Cerebellar cortex (tissue), 1 donor: ENCODE results near the gene ABCA10.

Source experiments
- DNase-seq: peaks from one replicate; pipeline ENCODE4 v3.0.0-alpha.2; 2015; ENCODE audit warnings: low spot score

ABCA10 gene

DNA sequence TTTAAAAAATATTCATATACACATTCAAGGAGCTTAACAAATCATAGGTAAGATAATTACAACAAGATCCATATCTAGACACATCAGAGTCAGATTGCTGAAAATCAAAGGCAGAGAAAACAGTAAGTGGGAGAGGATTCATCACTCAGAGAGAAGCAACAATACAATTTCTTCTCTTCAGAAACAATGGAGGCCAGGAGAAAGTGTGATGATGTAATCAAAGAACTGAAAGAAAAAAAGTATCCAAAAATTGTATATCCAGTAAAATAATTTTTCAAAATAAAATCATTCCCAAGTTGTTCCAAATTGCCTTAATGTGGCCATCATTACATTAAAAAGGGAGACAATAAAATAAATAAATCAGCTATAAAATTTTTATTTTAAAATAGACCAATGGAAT lies 69.2 kb downstream of the ABCA10 start:
- no peak for DNase-seq

DNA sequence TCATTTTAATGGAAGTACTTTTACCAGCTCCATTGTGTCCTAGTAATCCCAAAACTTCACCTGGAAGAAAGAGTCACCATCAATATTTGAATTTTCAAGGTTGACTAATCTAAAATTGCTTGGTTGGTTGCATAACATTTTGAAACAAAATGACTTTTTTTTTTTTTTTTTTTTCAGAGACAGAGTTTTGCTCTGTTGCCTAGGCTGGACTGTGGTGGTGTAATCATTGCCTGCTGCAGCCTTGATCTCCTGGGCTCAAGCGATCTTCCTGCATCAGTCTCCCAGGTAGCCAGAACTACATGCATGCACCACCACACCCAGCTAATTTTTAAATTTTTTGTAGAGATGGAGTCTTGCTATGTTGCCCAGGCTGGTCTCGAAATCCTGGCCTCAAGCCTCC lies 74.4 kb downstream of the ABCA10 start:
- DNase-seq: no peak

DNA sequence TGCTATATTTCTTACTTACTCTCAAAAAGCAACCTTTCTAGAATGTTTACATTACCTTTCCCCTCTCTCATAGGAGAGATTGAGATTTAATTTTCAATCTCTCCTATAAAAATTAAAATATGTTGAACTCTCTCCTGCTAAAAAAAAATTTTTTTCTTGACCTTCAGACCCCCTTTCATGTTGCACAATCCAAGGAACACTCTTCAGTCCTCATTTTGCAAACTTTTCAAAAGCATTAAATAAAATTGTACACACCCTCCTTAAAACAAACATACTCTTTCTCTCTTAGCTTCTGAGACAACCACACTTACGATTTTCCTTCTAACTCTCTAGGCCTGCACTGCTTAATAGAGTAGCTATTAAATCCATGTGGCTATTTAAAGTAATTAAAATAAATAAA lies 78.3 kb downstream of the ABCA10 start:
- DNase-seq: no peak

DNA sequence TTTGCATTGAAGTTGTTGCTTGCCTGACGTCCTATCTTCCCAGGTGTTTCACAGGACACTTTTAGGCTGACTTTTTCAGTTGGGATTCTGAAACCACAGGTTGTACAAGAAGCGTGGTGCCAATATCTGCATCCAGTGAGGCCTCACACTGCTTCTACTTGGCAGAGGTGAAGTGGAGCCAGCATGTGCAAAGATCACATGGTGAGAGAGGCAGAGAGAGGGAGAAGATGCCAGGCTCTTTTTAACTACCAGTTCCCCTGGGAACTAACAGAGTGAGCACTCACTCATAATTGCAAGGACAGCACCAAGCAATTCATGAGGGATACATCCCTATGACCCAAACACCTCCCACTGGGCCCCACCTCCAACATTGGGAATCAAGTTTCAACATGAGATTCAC lies 81.2 kb downstream of the ABCA10 start:
- DNase-seq: no peak

DNA sequence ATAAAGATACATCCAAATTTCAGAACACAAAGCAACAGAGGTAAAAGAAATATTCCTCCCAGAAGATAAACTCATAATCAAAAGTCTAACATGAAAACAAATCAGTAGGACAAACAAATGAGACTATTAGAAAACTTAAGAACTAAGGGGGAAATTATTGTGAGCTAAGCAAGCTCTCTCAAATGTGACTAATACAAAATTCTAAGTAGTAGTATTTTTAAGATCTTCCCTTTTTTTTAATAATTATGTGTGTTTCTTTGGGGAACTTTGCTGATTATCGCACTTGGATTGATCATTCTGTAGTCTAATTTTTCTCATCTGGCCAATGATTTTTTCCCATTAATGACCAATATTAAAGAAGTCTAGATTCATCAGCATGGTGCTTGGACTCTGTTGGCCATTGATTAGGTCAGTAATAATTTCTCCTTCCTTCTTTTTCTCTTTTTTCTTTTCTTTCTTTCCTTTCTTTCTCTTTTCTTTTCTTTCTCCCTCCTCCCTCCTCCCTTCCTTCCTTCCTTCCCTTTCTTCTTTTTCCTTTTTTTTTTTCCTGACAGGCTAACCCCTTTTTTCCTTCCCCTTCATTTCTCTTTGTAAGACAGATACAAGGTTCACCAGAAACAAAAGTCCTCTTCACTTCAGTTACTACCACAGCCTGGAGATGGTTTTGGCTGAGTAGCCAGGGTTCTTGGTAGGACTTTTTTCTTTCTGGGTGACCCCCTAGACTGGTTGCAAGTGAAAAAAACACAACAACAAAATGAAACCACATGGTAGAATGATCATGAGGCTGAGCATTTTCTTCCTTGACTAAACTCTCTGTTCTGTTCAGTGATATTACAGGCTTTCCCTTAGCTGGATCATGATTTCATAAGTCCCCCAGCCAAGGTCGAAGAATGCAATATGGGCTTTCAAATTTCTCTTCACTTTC lies 84.0 kb downstream of the ABCA10 start:
- DNase-seq: no peak

DNA sequence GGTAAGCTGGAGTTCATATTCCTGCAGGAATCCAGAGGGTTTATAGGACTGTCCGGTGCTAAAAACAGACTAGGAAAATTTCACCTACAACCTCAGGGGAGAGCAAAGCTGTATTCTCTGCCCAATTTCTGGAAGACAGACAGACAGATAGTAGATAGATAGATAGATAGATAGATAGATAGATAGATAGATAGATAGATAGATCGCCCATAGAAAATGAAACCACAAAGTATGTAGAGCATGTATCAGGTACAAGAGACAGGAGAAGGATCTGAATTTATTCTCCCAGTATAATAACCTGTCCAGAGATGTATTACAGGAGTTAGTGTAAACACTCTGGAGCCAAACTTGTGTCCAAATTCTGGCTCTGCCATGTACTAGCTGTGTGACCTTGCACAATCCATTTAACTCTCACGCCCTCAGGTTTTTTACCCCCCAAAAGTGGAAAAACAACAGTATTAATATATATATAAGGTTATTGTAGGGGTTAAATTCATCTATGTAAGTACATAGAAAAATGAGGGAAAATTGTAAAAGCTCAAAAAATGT lies 84.9 kb downstream of the ABCA10 start:
- no peak for DNase-seq

DNA sequence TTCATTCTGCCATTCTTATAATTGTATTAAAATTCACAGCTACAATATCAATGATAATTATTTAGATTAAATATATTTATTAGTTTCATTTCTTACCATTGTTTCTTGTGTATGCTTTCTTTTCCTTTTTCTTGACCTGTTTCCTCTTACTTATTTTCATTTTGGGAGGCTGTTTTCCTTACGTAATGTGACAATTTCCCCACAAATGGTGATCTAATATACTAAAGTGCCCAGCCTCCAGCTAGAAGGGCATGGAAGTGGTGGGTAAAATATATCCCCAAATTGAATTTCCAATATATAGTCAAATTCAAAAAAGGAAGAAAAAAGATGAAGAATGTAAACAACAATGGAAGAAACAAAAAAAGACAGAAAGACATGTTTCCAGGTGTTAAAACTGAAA lies 85.5 kb downstream of the ABCA10 start:
- no peak for DNase-seq

DNA sequence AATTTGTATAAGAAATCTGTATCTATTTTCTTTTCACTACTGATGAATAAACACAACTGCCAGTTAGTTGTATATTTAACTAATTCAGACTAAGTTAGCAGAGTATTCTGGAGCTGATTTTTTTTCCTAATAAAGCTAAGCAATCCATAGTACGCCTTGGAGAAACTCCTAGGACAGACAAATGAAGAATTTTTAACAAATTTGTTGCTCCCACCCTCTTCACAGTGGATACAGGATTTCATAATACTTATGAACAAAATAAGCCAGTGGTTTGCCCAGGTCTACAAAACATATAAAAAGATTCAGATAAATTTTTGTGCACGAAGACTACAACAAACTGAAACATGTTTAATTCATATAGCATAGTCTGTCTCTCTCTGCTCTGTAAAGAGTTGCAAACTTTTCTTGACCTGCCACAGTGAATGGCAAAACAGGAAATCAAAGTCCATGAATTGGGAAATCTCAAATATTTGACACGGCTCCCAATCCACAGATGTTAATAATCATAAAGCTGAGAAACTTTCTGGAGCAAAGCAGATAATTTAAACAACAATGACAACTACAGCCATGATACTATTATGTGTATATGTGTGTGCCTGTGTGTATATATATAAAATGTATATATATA lies 86.3 kb downstream of the ABCA10 start:
- no peak for DNase-seq

DNA sequence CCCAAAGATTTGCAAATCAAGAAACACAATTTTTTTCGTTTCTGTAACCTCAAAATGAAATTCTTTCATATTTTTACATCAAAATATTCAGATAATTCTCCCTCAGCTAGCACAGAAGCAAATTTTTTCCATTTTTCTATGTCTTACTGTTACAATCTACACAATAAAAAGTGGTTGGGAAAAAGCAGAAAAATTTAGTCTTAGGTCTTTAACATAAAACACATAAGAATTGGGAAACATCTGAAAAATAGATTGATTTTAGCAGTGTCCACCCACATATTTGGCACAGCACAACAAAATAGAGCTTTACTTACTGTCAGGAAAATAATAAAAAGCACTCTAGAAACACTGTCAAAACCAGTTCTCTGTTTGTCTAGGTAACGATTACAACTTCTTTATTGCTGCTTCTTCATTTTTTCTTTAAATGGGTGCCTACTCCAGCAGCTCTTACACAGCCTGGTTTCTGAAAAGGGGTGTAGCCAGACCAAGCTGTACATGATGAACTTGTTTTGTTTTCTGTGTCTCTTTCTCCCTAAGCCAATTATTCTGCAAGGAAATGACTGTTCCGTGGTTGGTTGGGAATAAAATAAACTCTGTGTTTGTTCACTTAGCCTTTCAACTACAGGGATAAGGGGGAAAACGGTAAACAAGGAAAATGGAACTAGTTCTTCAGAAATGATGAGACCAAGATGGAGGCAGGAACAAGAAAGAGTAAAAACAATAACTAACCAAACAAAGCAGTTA lies 87.0 kb downstream of the ABCA10 start, which contains the start of gene ABCA6:
ABCA6 (minus strand) TSS at position 465 of the 744 bp plus-strand sequence. CDS start 1,192 bp downstream, outside the sequence.
- no peak for DNase-seq

DNA sequence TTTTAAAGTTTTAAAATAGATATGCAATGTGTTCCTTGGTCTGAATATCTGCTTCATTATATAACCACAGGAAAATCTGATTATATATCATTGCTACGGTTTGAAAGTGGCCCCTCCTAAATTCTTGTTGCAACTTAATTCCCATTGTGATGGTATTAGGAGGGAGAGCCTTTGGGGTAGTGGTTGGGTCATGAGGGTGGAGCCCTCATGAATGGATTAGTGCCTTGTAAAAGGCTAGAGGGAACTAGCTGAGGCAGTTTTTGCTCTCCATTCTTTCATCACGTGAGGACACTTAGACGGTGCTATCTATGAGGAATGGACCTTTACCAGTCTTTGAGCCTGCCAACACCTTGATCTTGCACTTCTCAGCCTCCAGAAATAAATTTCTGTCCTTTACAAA lies 94.5 kb downstream of the ABCA10 start:
- DNase-seq: no peak

DNA sequence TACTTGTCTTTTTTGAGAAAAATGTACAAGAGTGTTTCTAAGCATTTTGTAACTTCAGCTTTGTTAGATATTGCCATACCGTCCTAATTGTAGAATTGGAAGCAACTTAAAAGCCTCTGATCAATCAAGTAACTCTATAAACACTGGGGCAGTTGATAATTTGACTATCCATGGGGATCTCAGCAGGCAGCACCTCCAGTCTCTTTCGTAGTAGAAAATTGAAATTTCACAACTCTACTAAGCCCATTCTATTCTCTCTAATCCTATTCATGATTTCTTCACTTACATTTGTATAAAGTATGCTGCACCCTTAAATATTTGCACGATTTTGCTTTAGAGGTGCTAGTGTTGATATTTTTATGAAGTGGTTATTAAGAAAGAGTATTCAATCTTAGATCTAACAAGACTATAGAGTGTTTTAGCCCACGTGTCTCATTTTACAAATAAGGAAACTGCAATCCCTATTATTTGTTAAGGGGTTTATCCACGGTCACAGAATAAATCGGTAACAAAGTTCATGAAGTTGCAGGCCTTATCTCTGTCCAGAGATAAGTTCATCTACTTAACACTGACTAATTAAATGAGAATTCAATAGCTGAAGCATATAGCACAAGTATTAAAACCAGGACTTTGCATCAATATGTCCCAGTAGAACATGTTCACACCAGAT lies 97.9 kb downstream of the ABCA10 start:
- no peak for DNase-seq

DNA sequence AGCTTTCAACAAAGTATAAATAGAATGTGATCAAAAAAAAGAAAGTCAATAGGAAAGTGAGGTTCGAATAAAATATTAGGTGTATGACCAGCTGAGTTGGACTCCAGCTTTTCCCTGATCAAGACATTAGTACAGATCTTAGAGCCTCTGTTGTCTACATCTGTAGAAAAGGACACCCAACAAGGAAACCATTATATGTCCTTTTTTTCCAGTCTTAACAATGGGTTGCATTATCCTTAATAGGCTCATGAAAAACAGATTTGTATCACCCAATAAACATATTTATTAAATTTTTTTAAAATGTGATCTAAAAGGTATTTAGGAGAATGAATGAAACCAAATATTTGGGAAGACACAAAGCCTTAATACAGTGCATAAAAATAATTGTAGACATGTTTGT lies 105.0 kb downstream of the ABCA10 start:
- DNase-seq: no peak

DNA sequence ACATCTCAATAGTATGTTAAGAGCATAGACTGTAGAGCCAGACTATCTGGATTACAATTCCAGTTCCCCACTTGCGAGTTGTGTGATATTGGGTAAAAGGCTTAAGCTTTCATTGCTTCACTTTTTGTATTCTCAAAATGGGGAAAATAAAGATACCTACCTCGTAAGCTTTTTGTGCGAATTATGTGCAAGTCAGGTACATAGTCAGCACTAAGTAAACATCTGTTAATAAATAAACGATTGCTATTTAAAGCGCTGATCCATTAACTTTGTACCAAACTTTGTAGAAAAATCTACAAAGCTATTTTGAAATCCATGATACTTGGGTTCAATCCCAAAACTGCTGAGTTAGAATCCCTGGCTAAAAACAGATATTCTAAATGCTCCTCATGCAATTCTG lies 106.6 kb downstream of the ABCA10 start:
- no peak for DNase-seq

DNA sequence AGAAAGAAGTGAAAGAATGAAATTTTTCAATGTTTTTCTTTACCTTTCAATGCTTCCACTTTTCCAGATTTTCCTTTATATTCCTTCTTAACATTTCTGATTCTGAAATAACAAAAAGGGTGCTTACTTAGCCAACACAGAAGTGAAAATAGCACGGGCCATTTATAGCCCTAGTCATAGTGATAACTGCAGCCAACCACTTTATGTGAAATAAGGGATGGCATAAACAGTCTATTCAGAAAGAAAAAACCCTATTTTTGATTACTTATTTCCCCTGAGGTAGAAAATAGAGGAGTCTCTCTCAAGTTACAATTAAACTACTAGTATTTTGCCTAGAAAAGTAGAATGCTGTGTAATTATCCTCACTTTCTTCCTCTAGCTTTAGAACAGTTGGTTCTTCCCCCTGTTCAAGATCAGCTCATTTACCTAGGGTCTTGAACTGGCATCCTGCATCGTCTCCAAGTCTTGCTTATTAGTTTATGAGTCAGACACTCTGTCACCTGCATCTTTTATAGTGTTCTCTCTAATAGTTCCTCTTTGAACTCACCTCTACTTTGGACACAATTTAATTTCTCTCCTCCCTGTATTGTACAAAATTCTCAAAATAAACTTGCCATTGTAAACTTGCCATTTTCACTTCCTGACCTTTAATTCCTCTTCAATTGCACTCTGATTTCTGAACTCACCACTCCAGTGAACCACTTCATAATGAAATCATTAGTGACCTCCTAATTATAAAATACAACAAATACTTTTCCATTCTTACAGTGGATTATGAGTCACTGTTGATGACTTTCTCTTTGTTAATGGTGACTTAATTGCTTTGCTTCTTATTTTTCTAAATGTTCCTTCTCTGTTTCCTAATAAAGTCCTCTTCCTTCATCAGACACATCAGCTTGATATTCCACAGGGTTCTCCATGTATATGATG lies 110.5 kb downstream of the ABCA10 start:
- no peak for DNase-seq

DNA sequence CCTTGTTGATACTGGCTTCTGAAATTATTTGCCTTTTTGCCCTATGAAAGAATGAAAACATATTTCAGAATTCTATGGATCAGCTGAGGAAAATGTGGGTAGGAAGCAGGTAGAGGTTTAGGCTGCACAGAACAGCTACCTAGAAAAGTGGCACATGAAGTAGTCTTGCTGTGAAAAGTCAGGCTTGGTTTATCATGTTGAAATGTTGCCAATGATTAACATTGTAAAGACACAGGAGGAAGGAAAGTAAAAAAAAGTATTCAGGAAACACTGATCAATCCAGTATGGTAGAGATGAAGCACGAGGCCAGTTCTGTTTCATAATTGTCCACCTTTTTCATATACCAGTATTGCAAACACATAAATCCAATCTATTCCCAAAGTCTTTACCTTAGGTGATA lies 116.8 kb downstream of the ABCA10 start:
- no peak for DNase-seq

DNA sequence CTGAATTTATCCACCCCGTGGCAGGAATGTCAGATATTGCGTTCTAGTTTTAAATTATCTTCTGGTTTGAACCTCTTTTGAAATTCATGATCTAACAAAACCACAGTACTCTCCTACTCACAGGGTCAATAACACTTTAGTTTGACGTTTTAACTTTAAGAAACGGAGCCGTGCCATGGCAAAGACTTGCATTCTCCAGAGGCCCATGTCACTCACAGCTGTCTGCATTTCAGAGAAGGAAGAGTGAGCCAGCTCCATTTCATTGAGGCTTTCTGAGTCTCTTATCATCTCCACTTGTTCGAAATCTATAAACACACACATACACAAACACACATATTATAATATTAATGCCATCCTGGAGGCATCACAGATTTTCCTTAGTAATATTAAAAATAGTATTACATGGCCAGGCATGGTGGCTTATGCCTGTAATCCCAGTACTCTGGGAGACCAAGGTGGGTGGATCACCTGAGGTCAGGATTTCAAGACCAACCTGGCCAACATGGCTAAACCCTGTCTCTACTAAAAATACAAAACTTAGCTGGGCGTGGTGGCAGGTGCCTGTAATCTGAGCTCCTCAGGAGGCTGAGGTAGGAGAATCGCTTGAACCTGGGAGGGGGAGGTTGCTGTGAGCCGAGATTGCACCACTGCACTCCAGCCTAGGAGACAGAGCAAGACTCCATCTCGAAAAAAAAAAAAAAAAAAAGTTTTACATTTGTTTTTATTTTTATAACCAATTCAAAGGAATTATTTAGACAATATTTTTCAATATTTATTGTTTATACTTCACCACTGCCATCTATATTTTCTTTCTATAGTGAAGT lies 122.5 kb downstream of the ABCA10 start:
- no peak for DNase-seq

DNA sequence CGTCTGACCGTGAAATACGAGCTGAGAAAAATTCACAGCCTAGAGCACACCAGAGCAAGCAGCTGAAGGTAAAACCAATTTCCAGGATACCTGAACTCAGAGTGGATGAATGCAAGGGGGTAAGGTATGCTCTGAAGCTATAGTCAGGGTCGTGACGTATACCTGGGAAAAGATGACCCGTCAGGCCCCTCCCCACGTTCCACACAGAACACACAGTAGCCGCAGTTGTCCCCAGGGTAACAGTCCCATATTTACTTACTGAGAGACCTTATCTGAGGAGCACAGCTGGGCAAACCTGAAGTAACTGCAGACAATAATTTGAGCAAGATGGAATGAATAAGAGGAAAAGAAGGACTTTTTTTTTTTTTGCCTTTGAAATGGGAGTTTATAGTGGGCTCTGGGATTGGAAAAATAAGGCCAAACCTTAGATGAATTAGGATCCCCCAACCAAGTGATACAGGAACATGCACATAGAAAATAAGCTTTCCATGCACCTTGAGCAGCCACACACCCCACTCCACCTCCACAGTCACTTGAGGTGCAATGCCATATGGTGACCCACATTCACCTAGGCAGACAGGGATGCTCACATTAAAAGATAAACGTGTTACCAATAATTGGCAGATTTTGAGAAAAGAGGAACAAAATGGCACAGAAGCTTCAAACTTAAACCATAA lies 124.9 kb downstream of the ABCA10 start:
- peak; percentile 3 for DNase-seq

DNA sequence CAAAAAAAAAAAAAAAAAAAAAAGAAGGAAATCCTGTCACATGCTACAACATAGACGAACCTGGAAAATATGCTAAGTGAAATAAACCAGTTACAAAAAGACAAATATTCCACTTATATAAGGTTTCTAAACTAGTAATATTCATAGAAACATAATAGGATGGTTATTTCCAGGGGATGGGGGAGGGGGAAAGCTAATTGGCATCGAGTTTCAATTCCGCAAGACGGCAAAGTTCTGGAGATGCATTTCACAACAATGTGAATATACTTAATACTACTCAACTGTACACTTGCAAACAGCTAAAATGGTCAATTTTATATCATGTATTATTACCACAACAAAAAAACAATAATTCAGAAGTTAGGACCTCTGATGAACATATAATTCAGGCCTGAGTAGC lies 130.0 kb downstream of the ABCA10 start:
- DNase-seq: no peak
